Thyroid gland (tissue), 4 donors: ENCODE results near the gene RNF220. TPM values are rescaled to one million over a fixed set of nuclear protein-coding genes. Genes with fewer than 3 reads are reported as not detected.
A peak's percentile ranks its signal among the peaks of the same experiment; 100 is the strongest.

Experiments used
- DNase-seq, 2 donors: peaks; one replicate each; pipeline ENCODE4 v3.0.0-alpha.2; 2019
- H3K27ac ChIP-seq, 3 donors: fragments of 200-600 bp; sonication (generic); 1 replicate in 2 of 3; 2 replicates in 1 of 3; pipeline ENCODE4 v1.5.1; 2016 to 2019; ENCODE audit warnings: mild to moderate bottlenecking in 1 of 3, moderate library complexity in 1 of 3
- H3K27me3 ChIP-seq: fragments of 200-600 bp; sonication (generic); one replicate; pipeline ENCODE4 v1.5.1; 2019
- H3K36me3 ChIP-seq, 2 donors: fragments of 200-600 bp; sonication (generic); one replicate each; pipeline ENCODE4 v1.5.1; 2016 to 2019
- H3K4me1 ChIP-seq, 2 donors: fragments of 200-600 bp; sonication (generic); one replicate each; pipeline ENCODE4 v1.5.1; 2017 to 2019
- H3K4me3 ChIP-seq, 3 donors: fragments of 200-600 bp; sonication (generic); replicated peaks in 1 of 3; 1 replicate in 2 of 3; 2 replicates in 1 of 3; pipeline ENCODE4 v1.5.1; 2016; ENCODE audit warnings: mild to moderate bottlenecking in 1 of 3
- H3K9me3 ChIP-seq: fragments of 200-600 bp; sonication (generic); one replicate; pipeline ENCODE4 v1.5.1; 2017
- POLR2A ChIP-seq, 2 donors: fragments of 450-650 bp; IDR thresholded peaks; one replicate each; pipeline ENCODE4 v1.6.1; 2017; ENCODE audit warnings: antibody characterized with exemption in 2 of 2, mild to moderate bottlenecking in 2 of 2, moderate library complexity in 1 of 2
- WGBS, 2 donors: methylation state at CpG; one replicate each; pipeline ENCODE4 v1.1.5; 2017; 5-methylcytosine and 5-hydroxymethylcytosine counted together
- intact Hi-C: fragments of 100-400 bp; cut with DNase I; formaldehyde crosslinking; loops from one replicate; pipeline ENCODE4 v1.15.1; 2023
- total RNA-seq, 4 donors: library from RNA; depleted of rRNA; stranded (reverse); fragments of >200 nt; gene quantifications; one replicate each; pipeline ENCODE4 v1.2.3, GENCODE V29; 2016
- TF ChIP-seq, protein P1 (sequence below), 6 experiments: fragments of 200-600 bp in 3 of 6; fragments of 450-650 bp in 3 of 6; sonication (generic) in 3 of 6; IDR thresholded peaks; one replicate each; pipeline ENCODE4 v1.5.1; 2016 to 2019; ENCODE audit warnings: antibody characterized with exemption in 6 of 6, mild to moderate bottlenecking in 2 of 6, inconsistent platforms in 1 of 6, moderate library complexity in 1 of 6

Gene RNF220
- total RNA-seq, 4 donors from 2014 or later = 88.7 to 117 (median 102) TPM

DNA sequence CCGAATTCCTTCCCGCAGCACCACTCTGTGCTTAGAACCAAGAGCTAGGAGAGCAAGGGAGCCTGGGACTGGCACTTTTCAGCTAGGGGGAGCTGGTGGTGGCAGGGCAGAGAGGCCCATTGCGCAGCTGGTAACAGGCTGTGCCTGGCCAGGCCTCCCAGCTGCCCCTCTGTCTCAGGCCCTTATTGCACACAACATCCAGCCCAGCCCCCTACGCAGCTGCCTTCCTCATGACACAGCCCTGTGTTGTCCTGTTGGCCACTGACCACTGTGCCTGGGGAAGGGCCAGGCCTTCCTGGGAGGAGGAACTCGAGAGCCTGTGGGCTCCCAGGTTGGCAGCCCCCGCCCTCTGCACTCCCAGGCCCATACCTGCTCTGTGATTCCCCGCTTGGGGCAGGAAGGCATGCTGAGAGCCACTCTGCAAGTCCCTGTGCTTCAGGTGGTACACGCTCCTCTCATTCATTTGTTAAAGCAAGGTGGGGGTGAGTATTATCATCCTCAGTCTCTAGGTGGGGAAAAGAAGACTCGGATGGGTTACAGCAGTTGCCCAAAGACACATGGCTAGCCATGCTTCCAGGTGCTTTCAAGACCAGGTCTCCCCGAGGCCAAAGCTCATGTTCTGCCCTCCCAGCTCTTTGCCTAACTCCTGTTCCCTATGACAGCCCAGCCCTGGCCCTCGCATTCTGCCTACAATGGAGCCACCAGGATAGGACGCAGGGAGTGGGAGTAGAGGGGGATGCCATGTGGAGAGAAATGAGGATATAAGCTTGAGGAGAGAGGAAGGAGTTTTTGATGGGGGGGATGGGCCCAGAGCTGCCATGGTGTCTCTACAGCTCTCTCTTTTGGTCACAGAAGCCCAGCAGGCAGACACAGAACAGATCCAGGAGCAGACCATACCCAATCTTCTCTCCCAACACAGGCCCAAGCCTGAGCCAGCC is 187.4 kb downstream of the RNF220 start:
- Histone ChIP-seq H3K9me3 (no peaks in the 10 kb centered on the region), H3K4me1 (no peaks in the 10 kb centered on the region), H3K27ac (no peak overlapping the region), H3K36me3 (no peaks in the 10 kb centered on the region), H3K4me3 (no peak overlapping the region), H3K27me3 (no peaks in the 10 kb centered on the region)
- no peak for DNase-seq
- TF ChIP-seq POLR2A (IDR thresholded peaks at IDR 0.05) = no peak
- TF ChIP-seq, protein P1, sequence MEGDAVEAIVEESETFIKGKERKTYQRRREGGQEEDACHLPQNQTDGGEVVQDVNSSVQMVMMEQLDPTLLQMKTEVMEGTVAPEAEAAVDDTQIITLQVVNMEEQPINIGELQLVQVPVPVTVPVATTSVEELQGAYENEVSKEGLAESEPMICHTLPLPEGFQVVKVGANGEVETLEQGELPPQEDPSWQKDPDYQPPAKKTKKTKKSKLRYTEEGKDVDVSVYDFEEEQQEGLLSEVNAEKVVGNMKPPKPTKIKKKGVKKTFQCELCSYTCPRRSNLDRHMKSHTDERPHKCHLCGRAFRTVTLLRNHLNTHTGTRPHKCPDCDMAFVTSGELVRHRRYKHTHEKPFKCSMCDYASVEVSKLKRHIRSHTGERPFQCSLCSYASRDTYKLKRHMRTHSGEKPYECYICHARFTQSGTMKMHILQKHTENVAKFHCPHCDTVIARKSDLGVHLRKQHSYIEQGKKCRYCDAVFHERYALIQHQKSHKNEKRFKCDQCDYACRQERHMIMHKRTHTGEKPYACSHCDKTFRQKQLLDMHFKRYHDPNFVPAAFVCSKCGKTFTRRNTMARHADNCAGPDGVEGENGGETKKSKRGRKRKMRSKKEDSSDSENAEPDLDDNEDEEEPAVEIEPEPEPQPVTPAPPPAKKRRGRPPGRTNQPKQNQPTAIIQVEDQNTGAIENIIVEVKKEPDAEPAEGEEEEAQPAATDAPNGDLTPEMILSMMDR (IDR thresholded peaks at IDR 0.05) = no peak
- intact Hi-C loops = loop anchor here (2.0 to 10.0 kb wide), 2 partner anchors 216 to 378 kb away; partner anchors contain the start of gene DMAP1
- WGBS, 2 donors = 87 to 92% methylated on average over 8 to 10 of the region's 12 CpGs

DNA sequence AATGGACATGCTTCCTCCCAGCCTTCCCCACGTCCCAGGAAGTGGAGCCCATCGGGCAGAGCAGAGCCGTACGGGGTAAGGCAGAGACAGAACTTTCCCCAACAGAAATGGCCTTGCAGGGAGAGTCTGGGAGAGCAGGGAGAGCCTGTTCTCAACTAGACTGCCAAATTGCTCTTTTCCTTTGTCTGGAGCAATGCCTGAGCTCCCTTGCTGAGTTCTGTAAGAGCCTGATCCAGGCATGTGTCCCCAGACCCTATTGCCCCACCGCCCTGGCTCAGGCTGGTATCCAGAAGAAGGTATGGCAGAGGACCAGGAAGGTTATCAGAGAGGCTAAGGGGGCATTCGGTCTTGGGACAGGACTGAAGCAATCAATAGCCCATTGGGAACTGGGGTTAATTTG is 189.3 kb downstream of the RNF220 start:
- intact Hi-C loops = loop anchor here (10.0 kb wide), 1 partner anchor 380 kb away; the partner anchor contains the start of gene DMAP1
- WGBS, 2 donors = 86 to 87% methylated on average over 6 of the region's 6 CpGs
- Histone ChIP-seq H3K4me1 (no peaks in the 10 kb centered on the region), H3K27me3 (no peaks in the 10 kb centered on the region), H3K4me3 (no peak overlapping the region), H3K27ac (no peak overlapping the region), H3K9me3 (no peaks in the 10 kb centered on the region), H3K36me3 (no peaks in the 10 kb centered on the region)
- no peak for DNase-seq
- TF ChIP-seq POLR2A (IDR thresholded peaks at IDR 0.05) = no peak
- TF ChIP-seq, protein P1 (IDR thresholded peaks at IDR 0.05) = no peak

DNA sequence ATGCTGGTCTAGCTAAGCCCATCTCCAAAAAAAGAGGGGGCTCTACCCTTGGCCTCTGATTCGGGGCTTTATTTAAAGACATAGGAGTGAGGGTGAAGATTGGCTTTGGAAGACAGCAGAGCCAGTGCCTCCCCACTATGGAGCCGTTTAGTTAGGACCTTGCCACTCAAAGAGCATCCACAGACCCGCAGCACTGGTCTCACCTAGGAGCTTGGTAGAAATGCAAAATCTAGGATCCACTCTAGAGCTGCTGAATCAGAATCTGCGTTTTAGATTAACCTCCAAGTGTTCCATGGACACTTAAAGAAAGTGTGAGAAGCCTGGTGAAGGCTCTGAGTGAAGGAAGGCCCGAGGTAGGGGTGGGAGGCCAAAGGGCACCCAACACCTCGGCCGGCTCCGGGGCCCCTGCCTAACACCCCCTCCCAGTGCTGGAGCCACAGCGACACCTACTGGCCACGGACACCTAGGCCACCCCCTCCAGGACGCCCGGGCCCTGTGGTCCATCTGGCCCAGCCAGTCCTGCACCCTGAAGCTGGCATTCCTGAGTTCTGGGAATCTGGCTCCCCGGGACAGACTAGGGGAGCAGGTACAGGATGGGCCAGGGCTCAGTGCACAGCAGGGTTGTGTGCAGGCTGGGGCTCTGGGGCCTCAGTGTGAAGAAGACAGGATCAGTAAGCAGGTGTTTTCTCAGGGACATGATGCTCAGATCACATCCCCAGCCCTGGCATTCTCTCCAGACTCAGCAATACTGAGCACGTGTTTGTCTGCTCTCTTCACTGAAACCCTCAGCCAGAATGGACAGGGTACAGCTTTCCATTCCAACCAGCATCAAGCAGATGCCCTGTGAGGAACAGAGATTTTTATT is 190.0 kb downstream of the RNF220 start:
- Histone ChIP-seq H3K4me1 (no peaks in the 10 kb centered on the region), H3K27me3 (no peaks in the 10 kb centered on the region), H3K9me3 (no peaks in the 10 kb centered on the region), H3K27ac (no peak overlapping the region), H3K36me3 (no peaks in the 10 kb centered on the region), H3K4me3 (no peak overlapping the region)
- peak; percentile 69 to 78 for DNase-seq
- 24 to 38% methylated on average over 6 to 10 of the region's 14 CpGs for WGBS, 2 donors
- intact Hi-C loops = loop anchor here (10.0 kb wide), 1 partner anchor 380 kb away; the partner anchor contains the start of gene DMAP1
- no peak for TF ChIP-seq POLR2A (IDR thresholded peaks at IDR 0.05)
- TF ChIP-seq, protein P1 (IDR thresholded peaks at IDR 0.05) = peak; percentile 71 to 97 (median 86)

DNA sequence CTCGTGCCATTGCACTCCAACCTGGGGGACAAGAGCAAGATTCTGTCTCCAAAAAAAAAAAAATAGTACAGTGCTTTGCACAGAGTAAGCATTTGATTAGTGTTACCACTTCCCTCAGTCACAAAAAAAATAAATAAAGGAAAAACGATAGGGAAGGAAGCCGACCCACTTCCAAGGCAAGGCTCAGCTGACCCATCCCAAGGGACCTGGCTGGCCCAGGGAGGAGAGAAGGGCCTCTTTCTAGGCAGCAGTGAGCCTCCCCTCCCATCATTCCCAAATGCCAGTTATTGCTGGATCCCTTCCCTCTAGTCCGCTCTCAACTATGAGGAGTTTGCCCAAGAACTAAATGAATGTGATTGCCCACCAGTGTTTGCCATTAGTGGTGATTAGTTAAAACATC is 191.5 kb downstream of the RNF220 start:
- 53 to 57% methylated on average over 4 of the region's 4 CpGs for WGBS, 2 donors
- DNase-seq = no peak
- no peak overlapping the region for H3K4me3 ChIP-seq
- H3K4me1 ChIP-seq = no peaks in the 10 kb centered on the region
- H3K9me3 ChIP-seq = no peaks in the 10 kb centered on the region
- intact Hi-C loops = loop anchor here (10.0 kb wide), 1 partner anchor 382 kb away; the partner anchor contains the start of gene DMAP1
- no peak overlapping the region for H3K27ac ChIP-seq
- no peaks in the 10 kb centered on the region for H3K36me3 ChIP-seq
- TF ChIP-seq, protein P1 (IDR thresholded peaks at IDR 0.05) = no peak
- TF ChIP-seq POLR2A (IDR thresholded peaks at IDR 0.05) = no peak
- no peaks in the 10 kb centered on the region for H3K27me3 ChIP-seq
